ENCODE results near the gene ABI3BP. TPM values are rescaled to one million over a fixed set of nuclear protein-coding genes. Genes with fewer than 3 reads are reported as not detected.

ABI3BP gene
- total RNA-seq, 1 experiment from 2014 or later = 0.15 TPM

DNA sequence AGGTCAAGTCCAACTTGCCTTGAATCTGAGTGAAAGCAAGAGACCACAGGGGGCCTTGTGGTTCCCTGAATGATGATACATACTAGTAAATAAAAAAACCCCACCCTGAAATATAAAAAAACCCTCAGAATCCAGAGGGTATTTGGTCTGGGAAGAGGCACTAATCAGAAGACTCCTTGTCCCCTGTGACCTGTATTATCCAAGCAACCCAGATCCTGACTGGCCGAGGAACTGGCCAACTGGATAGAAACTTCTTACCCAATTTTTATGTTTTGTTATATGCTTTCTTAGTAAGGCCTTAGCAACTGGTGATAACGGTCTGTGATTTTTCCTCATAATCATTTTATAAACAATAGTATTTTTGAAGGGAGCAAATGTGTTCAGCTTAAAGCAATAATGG, 17.5 kb downstream of the ABI3BP start:
- TF ChIP-seq, protein P1, sequence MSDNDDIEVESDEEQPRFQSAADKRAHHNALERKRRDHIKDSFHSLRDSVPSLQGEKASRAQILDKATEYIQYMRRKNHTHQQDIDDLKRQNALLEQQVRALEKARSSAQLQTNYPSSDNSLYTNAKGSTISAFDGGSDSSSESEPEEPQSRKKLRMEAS (IDR thresholded peaks at IDR 0.05) = no peak
- TF ChIP-seq CBX3 (IDR thresholded peaks at IDR 0.05; ENCODE audit: low read depth) (no peak), SRF (IDR thresholded peaks at IDR 0.05; ENCODE audit: low read depth) (no peak)
- ChIA-PET POLR2A (no interaction called here), CTCF (no interaction called here), RAD21 (ENCODE audit: low non-redundant PET in 1 of 2, low total read pairs in 2 of 2, uncharacterized antibody in 2 of 2, unreplicated experiment in 2 of 2) (no interaction called here)
- Histone ChIP-seq H3K27me3 (ENCODE audit: insufficient read depth, low read length) (no peaks in the 10 kb centered on the region), H3K9me3 (ENCODE audit: control insufficient read depth in 1 of 2, insufficient read depth in 1 of 2, low read depth in 1 of 2, low read length in 2 of 2) (no peaks in the 10 kb centered on the region), H3K27ac (ENCODE audit: low read depth, low read length) (no peak overlapping the region), H3K79me2 (ENCODE audit: insufficient read depth, low read length) (no peaks in the 10 kb centered on the region), H2AFZ (ENCODE audit: low read depth, low read length, poor library complexity, severe bottlenecking) (no peak overlapping the region), H4K20me1 (ENCODE audit: insufficient read depth) (no peaks in the 10 kb centered on the region), H3K4me3 (replicated peaks in 1 of 2; ENCODE audit: low read depth in 1 of 2, low read length in 2 of 2) (no peak overlapping the region), H3K9ac (ENCODE audit: low read length) (no peak overlapping the region), H3K4me1 (ENCODE audit: control insufficient read depth in 1 of 2, insufficient read depth in 2 of 2, low read length in 2 of 2) (no peaks in the 10 kb centered on the region), H3K36me3 (ENCODE audit: control insufficient read depth in 1 of 2, insufficient read depth in 2 of 2, low read length in 2 of 2) (no peaks in the 10 kb centered on the region), H3K9me2 (ENCODE audit: insufficient read depth) (no peaks in the 10 kb centered on the region), H3K4me2 (ENCODE audit: low read length) (no peak overlapping the region)
- intact Hi-C loops (cut with micrococcal nuclease) = no loop called here
- DNase-seq (ENCODE audit: low read depth, low spot score) (no peak), ATAC-seq (no peak)
- BruUV-seq (replicated peaks) = no TSS peak

DNA sequence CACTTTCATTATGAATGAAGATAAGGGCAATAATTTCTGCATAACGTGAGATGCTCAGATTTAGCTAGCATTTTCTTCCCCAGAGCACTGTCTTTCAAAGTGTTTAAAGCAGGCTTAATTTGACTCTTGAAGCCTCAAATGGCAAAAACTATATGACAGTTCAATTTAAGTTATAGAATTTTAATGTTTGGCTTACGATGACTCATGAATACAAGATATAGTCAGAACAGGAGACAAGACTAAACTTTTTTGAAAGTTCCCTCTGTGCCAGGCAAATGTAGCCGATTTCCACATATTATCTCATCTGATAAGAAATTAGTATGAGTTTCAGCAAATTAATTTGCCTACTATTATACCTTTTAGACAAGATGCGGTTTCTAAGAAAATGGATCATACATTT, 19.6 kb downstream of the ABI3BP start:
- no peak overlapping the region for H2AFZ ChIP-seq (ENCODE audit: low read depth, low read length, poor library complexity, severe bottlenecking)
- intact Hi-C loops (cut with micrococcal nuclease) = no loop called here
- no peaks in the 10 kb centered on the region for H4K20me1 ChIP-seq (ENCODE audit: insufficient read depth)
- H3K4me2 ChIP-seq (ENCODE audit: low read length) = no peak overlapping the region
- DNase-seq (ENCODE audit: low read depth, low spot score) (no peak), ATAC-seq (no peak)
- no peaks in the 10 kb centered on the region for H3K79me2 ChIP-seq (ENCODE audit: insufficient read depth, low read length)
- H3K4me3 ChIP-seq (replicated peaks in 1 of 2; ENCODE audit: low read depth in 1 of 2, low read length in 2 of 2) = no peak overlapping the region
- no peaks in the 10 kb centered on the region for H3K27me3 ChIP-seq (ENCODE audit: insufficient read depth, low read length)
- H3K4me1 ChIP-seq (ENCODE audit: control insufficient read depth in 1 of 2, insufficient read depth in 2 of 2, low read length in 2 of 2) = no peaks in the 10 kb centered on the region
- H3K9ac ChIP-seq (ENCODE audit: low read length) = no peak overlapping the region
- RAD21 ChIA-PET (ENCODE audit: low non-redundant PET in 1 of 2, low total read pairs in 2 of 2, uncharacterized antibody in 2 of 2, unreplicated experiment in 2 of 2) = no interaction called here
- TF ChIP-seq RAD21 (IDR thresholded peaks at IDR 0.05; ENCODE audit: low read depth) = no peak
- TF ChIP-seq SRF (IDR thresholded peaks at IDR 0.05; ENCODE audit: low read depth) = no peak
- no peak for TF ChIP-seq ZFX (IDR thresholded peaks at IDR 0.05)
- TF ChIP-seq, protein P2, sequence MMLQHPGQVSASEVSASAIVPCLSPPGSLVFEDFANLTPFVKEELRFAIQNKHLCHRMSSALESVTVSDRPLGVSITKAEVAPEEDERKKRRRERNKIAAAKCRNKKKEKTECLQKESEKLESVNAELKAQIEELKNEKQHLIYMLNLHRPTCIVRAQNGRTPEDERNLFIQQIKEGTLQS (IDR thresholded peaks at IDR 0.05) = no peak
- no peak for TF ChIP-seq EGR1 (IDR thresholded peaks at IDR 0.05; ENCODE audit: low read depth)
- TF ChIP-seq, protein P3, sequence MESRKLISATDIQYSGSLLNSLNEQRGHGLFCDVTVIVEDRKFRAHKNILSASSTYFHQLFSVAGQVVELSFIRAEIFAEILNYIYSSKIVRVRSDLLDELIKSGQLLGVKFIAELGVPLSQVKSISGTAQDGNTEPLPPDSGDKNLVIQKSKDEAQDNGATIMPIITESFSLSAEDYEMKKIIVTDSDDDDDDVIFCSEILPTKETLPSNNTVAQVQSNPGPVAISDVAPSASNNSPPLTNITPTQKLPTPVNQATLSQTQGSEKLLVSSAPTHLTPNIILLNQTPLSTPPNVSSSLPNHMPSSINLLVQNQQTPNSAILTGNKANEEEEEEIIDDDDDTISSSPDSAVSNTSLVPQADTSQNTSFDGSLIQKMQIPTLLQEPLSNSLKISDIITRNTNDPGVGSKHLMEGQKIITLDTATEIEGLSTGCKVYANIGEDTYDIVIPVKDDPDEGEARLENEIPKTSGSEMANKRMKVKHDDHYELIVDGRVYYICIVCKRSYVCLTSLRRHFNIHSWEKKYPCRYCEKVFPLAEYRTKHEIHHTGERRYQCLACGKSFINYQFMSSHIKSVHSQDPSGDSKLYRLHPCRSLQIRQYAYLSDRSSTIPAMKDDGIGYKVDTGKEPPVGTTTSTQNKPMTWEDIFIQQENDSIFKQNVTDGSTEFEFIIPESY (IDR thresholded peaks at IDR 0.05; ENCODE audit: extremely low read depth, insufficient replicate concordance, low read length) = no peak
- TF ChIP-seq SIN3A (IDR thresholded peaks at IDR 0.05; ENCODE audit: low read depth) = no peak
- no peak for TF ChIP-seq EZH2 (IDR thresholded peaks at IDR 0.05)
- no peak for TF ChIP-seq ZNF274 (IDR thresholded peaks at IDR 0.05; ENCODE audit: low read depth, low read length)
- TF ChIP-seq SP1 (IDR thresholded peaks at IDR 0.05; ENCODE audit: low read depth) = no peak
- H3K9me3 ChIP-seq (ENCODE audit: control insufficient read depth in 1 of 2, insufficient read depth in 1 of 2, low read depth in 1 of 2, low read length in 2 of 2) = no peaks in the 10 kb centered on the region
- no peaks in the 10 kb centered on the region for H3K36me3 ChIP-seq (ENCODE audit: control insufficient read depth in 1 of 2, insufficient read depth in 2 of 2, low read length in 2 of 2)
- POLR2A ChIA-PET = no interaction called here
- BruUV-seq (replicated peaks) = no TSS peak
- H3K27ac ChIP-seq (ENCODE audit: low read depth, low read length) = no peak overlapping the region
- H3K9me2 ChIP-seq (ENCODE audit: insufficient read depth) = no peaks in the 10 kb centered on the region
- CTCF ChIA-PET = no interaction called here
